ENCODE measurements around the gene PCDHGA6.
"Not testable (repeated sequence)": the region's sequence is repeated elsewhere in the genome, so short reads cannot be mapped to it uniquely, and the experiment has no call there.

PCDHGA6 gene

DNA sequence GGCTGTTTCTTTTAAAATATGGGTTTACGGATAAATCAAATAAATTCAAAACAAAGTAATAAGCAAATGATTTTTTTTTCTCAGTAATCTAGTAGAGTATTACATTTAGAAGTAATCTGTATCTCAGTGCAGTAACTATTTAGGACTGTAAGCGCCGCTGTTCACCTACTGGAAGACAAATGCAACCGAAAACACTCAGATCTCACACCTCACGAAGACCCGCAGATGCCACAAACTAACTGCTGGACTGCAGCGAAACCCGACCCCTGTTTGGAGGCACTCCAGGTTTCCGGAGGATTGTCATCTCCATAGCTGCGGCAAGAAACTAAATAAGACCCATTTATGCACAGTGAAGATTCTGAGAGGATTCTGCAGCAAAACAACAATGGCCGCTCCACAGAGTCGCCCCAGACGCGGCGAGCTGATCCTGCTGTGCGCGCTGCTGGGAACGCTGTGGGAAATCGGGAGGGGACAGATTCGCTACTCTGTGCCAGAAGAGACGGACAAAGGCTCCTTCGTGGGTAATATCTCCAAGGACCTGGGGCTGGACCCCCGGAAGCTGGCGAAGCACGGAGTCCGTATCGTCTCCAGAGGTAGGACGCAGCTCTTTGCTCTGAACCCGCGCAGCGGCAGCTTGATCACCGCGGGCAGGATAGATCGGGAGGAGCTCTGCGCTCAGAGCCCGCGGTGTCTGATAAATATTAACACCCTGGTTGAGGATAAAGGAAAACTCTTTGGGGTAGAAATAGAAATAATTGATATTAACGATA lies 18.9 kb downstream of the PCDHGA6 start, which contains the start of gene PCDHGA8:
PCDHGA8 (plus strand) TSS at position 205 of the 770 bp plus-strand sequence; CDS start at position 386, 181 bp downstream.
- no peak for DNase-seq (ENCODE audit: low spot score)

DNA sequence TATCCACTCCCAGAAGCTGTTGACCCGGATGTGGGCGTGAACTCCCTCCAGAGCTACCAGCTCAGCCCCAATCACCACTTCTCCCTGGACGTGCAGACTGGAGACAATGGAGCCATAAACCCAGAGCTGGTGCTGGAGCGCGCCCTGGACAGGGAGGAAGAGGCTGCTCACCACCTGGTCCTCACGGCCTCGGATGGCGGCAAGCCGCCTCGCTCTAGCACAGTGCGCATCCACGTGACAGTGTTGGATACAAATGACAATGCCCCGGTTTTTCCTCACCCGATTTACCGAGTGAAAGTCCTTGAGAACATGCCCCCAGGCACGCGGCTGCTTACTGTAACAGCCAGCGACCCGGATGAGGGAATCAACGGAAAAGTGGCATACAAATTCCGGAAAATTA lies 19.6 kb downstream of the PCDHGA6 start:
- no peak for DNase-seq (ENCODE audit: low spot score)

DNA sequence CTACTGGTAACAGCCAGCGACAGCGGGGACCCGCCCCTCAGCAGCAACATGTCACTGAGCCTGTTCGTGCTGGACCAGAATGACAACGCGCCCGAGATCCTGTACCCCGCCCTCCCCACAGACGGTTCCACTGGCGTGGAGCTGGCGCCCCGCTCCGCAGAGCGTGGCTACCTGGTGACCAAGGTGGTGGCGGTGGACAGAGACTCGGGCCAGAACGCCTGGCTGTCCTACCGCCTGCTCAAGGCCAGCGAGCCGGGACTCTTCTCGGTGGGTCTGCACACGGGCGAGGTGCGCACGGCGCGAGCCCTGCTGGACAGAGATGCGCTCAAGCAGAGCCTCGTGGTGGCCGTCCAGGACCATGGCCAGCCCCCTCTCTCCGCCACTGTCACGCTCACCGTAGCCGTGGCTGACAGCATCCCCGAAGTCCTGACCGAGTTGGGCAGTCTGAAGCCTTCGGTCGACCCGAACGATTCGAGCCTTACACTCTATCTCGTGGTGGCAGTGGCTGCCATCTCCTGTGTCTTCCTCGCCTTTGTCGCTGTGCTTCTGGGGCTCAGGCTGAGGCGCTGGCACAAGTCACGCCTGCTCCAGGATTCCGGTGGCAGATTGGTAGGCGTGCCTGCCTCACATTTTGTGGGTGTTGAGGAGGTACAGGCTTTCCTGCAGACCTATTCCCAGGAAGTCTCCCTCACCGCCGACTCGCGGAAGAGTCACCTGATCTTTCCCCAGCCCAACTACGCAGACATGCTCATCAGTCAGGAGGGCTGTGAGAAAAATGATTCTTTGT lies 20.9 kb downstream of the PCDHGA6 start:
- not testable (repeated sequence) for DNase-seq (ENCODE audit: low spot score)

DNA sequence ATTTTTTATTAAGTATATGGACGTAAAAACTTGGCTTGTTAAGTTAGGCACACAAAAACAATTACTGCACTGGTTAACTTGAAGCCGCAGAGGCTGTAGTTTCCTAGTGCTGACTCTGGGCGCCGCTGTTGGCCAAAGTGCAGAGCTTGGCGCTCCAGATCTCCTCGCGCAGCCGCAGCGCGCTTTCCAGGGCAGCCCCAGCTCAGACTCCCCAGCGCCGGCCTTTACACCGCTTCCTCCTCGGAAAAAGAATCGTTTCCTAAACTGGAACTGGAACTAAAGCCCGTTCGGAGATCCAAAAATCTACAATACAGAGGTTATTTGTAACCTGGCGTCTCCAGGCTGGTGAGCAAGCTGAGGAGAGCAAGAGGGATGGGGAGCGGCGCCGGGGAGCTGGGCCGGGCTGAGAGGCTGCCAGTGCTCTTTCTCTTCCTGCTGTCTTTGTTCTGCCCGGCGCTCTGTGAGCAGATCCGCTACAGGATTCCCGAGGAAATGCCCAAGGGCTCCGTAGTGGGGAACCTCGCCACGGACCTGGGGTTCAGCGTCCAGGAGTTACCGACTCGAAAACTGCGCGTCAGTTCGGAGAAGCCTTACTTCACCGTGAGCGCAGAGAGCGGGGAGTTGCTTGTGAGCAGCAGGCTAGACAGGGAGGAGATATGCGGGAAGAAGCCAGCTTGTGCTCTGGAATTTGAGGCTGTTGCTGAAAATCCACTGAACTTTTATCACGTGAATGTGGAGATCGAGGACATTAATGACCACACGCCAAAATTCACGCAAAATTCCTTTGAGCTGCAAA lies 24.3 kb downstream of the PCDHGA6 start, which contains the start of gene PCDHGB5:
PCDHGB5 (plus strand) TSS at position 192 of the 796 bp plus-strand sequence; CDS start at position 373, 181 bp downstream.
- not testable (repeated sequence) for DNase-seq (ENCODE audit: low spot score)

DNA sequence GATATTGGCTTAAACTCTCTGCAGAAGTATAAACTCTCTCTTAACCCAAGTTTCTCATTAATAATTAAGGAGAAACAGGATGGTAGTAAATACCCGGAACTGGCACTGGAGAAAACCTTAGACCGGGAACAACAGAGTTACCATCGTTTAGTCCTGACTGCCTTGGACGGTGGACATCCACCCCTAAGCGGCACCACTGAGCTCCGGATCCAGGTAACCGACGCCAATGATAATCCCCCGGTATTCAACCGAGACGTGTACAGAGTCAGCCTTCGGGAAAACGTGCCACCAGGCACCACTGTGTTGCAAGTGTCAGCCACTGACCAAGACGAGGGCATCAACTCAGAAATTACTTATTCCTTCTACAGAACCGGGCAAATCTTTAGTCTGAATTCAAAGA lies 24.9 kb downstream of the PCDHGA6 start:
- no peak for DNase-seq (ENCODE audit: low spot score)

DNA sequence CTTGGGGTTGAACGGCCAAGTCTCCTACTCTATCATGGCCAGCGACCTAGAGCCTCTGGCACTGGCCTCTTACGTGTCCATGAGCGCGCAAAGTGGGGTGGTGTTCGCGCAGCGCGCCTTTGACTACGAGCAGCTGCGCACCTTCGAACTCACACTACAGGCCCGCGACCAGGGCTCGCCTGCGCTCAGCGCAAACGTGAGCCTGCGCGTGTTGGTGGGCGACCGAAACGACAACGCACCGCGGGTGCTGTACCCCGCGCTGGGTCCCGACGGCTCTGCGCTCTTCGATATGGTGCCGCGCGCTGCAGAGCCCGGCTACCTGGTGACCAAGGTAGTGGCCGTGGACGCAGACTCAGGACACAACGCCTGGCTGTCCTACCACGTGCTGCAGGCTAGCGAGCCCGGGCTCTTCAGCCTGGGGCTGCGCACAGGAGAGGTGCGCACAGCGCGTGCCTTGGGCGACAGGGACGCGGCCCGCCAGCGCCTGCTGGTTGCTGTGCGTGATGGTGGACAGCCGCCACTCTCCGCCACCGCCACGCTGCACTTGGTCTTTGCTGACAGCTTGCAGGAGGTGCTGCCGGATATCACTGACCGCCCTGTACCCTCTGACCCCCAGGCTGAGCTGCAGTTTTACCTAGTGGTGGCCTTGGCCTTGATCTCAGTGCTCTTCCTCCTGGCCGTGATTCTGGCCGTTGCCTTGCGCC lies 26.0 kb downstream of the PCDHGA6 start:
- no peak for DNase-seq (ENCODE audit: low spot score)

DNA sequence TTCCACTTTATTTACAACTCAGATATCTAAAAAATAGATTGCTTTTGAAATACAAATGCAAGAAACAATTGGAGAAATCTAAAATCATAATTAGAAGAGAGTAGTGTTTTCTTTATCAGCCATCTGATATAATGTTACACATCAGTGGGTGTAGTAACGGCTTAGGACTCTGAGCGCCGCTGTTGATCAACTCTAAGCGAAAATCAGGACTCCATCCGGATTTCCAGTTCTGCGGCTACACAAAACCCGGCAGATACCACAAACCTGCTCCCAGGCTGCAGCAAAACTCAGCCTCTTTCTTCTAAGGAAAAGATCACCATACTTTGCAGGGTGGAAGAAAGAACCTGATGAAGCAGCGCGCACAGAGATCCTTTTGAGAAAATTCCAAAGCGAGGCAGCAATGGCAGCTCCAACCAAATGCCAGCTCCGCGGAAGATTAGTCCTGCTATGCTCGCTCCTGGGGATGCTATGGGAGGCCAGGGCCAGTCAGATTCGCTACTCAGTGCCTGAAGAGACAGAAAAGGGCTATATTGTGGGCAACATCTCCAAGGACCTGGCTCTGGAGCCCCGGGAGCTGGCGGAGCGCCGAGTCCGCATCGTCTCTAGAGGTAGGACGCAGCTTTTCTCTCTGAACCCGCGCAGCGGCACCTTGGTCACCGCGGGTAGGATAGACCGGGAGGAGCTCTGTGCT lies 29.0 kb downstream of the PCDHGA6 start, which contains the start of gene PCDHGA9:
PCDHGA9 (plus strand) TSS at position 226 of the 691 bp plus-strand sequence; CDS start at position 401, 175 bp downstream.
- peak; percentile 47 for DNase-seq (ENCODE audit: low spot score)

DNA sequence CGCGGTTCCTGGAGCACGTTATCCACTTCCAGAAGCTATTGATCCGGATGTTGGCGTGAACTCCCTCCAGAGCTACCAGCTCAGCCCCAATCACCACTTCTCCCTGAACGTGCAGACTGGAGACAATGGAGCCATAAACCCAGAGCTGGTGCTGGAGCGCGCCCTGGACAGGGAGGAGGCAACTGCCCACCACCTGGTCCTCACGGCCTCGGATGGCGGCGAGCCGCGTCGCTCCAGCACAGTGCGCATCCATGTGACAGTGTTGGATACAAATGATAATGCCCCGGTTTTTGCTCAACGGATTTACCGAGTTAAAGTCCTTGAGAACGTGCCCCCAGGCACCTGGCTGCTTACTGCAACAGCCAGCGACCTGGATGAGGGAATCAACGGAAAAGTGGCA lies 29.7 kb downstream of the PCDHGA6 start:
- no peak for DNase-seq (ENCODE audit: low spot score)

DNA sequence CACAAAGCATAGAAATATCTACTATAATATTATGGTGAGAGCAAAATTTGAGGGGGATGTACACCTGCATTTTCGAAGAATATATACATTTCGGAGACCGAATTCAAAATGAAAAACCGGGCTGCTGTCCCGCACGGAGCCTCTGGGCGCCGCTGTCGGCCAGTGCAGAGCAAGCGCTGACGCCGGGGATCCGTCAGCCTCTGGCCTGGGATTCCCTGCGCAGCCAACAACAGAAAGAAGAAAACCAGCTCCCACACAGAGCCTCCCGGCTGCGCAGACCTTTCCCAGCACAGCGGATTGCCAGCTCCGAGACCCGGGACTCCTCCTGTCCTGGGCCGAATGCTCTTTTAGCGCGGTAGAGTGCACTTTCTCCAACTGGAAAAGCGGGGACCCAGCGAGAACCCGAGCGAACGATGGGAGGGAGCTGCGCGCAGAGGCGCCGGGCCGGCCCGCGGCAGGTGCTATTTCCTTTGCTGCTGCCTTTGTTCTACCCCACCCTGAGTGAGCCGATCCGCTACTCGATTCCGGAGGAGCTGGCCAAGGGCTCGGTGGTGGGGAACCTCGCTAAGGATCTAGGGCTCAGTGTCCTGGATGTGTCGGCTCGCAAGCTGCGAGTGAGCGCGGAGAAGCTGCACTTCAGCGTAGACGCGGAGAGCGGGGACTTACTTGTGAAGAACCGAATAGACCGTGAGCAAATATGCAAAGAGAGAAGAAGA lies 34.3 kb downstream of the PCDHGA6 start, which contains the start of gene PCDHGB6:
PCDHGB6 (plus strand) TSS at position 232 of the 716 bp plus-strand sequence; CDS start at position 414, 182 bp downstream.
- DNase-seq (ENCODE audit: low spot score) = peak; percentile 73

DNA sequence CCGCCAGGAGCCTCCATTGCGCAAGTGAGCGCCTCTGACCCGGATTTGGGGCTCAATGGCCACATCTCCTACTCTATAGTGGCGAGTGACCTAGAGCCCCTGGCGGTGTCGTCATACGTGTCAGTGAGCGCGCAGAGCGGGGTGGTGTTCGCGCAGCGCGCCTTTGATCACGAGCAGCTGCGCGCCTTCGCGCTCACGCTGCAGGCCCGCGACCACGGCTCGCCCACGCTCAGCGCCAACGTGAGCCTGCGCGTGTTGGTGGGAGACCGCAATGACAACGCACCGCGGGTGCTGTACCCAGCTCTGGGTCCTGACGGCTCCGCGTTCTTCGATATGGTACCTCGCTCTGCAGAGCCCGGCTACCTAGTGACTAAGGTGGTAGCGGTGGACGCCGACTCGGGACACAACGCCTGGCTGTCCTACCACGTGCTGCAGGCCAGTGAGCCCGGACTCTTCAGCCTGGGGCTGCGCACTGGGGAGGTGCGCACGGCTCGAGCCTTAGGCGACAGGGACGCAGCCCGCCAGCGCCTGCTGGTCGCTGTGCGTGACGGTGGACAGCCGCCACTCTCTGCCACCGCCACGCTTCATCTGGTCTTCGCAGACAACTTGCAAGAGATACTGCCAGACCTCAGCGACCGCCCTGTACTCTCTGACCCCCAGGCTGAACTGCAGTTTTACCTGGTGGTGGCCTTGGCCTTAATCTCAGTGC lies 36.1 kb downstream of the PCDHGA6 start:
- no peak for DNase-seq (ENCODE audit: low spot score)

DNA sequence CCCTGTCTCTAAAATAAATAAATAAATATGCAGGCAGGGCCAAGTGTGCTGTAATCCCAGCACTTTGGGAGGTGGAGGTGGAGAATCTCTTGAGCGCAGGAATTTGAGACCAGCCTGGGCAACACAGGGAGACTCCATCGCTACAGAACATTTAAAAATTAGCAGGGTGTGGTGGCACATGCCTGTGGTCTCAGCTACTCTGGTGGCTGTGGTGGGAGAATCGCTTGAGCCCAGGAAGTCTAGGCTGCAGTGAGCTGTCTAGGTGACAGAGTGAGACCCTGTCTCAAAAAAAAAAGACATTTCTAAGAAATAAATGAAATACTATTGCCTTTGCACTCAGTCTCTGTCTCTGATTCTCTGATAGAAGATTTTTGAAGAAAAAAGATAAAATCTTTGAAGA lies 37.9 kb downstream of the PCDHGA6 start:
- DNase-seq (ENCODE audit: low spot score) = no peak

DNA sequence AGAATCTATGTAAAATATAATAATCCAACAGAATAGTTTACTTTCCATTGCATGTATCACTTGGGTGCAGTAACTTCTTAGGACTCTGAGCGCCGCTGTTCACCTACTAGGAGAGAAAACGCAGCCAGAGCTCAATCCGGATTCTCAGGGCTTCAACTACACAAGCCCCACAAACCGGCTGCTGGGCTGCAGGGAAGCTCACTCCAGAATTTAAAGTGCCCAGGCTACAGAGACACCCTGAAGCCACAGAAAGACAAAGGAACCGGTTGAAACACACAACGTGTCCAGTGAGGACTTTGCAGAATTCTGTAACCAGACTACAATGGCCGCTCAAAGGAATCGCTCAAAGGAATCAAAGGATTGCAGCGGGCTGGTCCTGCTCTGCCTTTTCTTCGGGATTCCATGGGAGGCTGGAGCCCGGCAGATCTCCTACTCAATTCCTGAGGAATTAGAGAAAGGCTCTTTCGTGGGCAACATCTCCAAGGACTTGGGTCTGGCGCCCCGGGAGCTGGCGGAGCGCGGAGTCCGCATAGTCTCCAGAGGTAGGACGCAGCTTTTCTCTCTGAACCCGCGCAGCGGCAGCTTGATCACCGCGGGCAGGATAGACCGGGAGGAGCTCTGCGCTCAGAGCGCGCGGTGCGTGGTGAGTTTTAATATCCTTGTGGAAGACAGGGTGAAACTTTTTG lies 39.3 kb downstream of the PCDHGA6 start, which contains the start of gene PCDHGA10:
PCDHGA10 (plus strand) TSS at position 134 of the 686 bp plus-strand sequence; CDS start at position 323, 189 bp downstream.
- DNase-seq (ENCODE audit: low spot score) = no peak

DNA sequence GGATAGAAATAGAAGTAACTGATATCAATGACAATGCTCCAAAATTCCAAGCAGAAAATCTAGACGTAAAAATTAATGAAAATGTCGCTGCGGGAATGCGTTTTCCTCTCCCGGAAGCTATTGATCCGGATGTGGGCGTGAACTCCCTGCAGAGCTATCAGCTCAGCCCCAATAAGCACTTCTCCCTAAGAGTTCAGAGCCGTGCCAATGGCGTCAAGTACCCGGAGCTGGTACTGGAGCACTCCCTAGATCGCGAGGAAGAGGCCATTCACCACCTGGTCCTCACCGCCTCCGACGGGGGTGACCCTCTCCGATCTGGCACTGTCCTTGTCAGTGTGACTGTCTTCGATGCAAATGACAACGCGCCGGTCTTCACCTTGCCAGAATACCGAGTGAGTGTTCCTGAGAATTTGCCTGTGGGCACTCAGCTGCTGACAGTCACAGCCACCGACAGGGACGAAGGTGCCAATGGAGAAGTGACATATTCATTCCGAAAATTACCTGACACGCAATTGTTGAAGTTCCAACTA lies 39.9 kb downstream of the PCDHGA6 start:
- DNase-seq (ENCODE audit: low spot score) = no peak

DNA sequence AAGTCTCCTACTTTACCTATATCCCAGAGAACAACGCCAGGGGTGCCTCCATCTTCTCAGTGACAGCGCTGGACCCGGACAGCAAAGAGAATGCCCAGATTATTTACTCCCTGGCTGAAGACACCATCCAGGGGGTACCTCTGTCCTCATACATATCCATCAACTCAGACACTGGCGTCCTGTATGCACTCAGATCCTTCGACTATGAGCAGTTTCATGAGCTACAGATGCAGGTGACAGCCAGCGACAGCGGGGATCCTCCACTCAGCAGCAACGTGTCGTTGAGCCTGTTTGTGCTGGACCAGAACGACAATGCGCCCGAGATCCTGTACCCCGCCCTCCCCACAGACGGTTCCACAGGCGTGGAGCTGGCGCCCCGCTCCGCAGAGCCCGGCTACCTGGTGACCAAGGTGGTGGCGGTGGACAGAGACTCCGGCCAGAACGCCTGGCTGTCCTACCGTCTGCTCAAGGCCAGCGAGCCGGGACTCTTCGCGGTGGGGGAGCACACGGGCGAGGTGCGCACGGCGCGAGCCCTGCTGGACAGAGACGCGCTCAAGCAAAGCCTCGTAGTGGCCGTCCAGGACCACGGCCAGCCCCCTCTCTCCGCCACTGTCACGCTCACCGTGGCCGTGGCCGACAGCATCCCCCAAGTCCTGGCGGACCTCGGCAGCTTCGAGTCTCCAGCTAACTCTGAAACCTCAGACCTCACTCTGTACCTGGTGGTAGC lies 41.0 kb downstream of the PCDHGA6 start:
- not testable (repeated sequence) for DNase-seq (ENCODE audit: low spot score)

DNA sequence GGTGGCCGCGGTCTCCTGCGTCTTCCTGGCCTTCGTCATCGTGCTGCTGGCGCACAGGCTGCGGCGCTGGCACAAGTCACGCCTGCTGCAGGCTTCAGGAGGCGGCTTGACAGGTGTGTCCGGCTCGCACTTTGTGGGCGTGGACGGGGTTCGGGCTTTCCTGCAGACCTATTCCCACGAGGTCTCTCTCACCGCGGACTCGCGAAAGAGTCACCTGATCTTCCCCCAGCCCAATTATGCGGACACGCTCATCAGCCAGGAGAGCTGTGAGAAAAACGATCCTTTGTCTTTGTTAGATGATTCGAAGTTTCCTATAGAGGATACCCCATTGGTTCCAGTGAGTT lies 41.6 kb downstream of the PCDHGA6 start:
- DNase-seq (ENCODE audit: low spot score) = not testable (repeated sequence)

DNA sequence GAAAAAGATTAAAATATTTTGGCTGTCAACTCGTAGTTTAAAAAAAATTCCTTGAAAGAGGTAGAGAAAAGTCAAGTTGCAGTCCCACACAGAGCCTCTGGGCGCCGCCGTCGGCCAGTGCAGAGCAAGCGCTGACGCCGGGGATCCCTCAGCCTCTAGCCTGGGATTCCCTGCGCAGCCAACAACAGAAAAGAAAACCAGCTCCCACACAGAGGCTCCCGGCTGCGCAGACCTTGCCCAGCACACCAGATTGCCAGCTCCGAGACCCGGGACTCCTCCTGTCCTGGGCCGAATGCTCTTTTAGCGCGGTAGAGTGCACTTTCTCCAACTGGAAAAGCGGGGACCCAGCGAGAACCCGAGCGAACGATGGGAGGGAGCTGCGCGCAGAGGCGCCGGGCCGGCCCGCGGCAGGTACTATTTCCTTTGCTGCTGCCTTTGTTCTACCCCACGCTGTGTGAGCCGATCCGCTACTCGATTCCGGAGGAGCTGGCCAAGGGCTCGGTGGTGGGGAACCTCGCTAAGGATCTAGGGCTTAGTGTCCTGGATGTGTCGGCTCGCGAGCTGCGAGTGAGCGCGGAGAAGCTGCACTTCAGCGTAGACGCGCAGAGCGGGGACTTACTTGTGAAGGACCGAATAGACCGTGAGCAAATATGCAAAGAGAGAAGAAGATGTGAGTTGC lies 43.9 kb downstream of the PCDHGA6 start, which contains the start of gene PCDHGB7:
PCDHGB7 (plus strand) TSS at position 184 of the 679 bp plus-strand sequence; CDS start at position 367, 183 bp downstream.
- DNase-seq (ENCODE audit: low spot score) = peak; percentile 29
